ENCODE results near the gene PIGS.

GRCh38 chr17:28570716-28571360 lies 486 bp downstream of the PIGS start:
- TF ChIP-seq, protein P1, sequence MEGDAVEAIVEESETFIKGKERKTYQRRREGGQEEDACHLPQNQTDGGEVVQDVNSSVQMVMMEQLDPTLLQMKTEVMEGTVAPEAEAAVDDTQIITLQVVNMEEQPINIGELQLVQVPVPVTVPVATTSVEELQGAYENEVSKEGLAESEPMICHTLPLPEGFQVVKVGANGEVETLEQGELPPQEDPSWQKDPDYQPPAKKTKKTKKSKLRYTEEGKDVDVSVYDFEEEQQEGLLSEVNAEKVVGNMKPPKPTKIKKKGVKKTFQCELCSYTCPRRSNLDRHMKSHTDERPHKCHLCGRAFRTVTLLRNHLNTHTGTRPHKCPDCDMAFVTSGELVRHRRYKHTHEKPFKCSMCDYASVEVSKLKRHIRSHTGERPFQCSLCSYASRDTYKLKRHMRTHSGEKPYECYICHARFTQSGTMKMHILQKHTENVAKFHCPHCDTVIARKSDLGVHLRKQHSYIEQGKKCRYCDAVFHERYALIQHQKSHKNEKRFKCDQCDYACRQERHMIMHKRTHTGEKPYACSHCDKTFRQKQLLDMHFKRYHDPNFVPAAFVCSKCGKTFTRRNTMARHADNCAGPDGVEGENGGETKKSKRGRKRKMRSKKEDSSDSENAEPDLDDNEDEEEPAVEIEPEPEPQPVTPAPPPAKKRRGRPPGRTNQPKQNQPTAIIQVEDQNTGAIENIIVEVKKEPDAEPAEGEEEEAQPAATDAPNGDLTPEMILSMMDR (IDR thresholded peaks at IDR 0.05): no peak
- no peak for TF ChIP-seq POLR2A (IDR thresholded peaks at IDR 0.05)
